G401.6 (cell line): Measurements from ENCODE around the gene NOMO2.
"Not testable (repeated sequence)": the region's sequence is repeated elsewhere in the genome, so short reads cannot be mapped to it uniquely, and the experiment has no call there.

Experiments
- FAIRE-seq: peaks from 2 replicates; lab custom pipeline; 2012; peaks lifted over from hg19 to GRCh38; lab: Jason Lieb, UNC

The NOMO2 gene

DNA sequence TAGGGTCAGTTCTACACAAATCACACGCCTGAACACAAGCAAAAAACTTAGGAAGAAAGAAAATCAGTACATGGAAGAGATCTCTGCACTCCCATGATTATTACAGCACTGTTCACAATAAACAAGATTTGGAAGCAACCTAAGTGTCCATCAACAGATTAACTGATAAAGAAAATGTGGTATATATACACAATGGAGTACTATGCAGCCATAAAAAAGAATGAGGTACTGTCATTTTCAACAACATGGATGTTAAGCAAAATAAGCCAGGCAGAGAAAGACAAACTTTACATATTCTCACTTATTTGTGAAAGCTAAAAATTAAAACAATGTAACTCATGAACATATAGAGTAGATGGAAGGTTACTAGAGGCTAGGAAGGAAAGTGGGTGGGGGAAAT is 16.0 kb upstream of the NOMO2 start:
- FAIRE-seq: not testable (repeated sequence)

DNA sequence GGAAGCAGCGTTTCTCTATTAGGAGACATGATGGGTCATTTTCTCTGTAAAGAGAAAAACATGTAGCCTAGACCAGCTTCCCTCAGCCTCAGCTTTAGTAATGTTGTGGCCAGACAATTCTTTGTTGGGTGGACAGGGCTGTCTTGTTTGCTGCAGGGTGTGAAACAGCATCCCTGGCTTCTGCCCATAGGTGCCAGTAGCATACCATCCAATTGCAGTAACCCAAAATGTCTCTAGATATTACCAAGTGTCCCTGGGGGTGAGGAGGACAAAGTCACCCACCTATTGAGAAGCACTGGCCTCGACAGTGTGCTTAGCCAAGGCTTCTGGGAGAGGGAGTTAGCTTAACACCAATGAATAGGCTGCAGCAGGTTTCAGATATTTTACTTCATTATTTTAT is 14.0 kb upstream of the NOMO2 start:
- not testable (repeated sequence) for FAIRE-seq

DNA sequence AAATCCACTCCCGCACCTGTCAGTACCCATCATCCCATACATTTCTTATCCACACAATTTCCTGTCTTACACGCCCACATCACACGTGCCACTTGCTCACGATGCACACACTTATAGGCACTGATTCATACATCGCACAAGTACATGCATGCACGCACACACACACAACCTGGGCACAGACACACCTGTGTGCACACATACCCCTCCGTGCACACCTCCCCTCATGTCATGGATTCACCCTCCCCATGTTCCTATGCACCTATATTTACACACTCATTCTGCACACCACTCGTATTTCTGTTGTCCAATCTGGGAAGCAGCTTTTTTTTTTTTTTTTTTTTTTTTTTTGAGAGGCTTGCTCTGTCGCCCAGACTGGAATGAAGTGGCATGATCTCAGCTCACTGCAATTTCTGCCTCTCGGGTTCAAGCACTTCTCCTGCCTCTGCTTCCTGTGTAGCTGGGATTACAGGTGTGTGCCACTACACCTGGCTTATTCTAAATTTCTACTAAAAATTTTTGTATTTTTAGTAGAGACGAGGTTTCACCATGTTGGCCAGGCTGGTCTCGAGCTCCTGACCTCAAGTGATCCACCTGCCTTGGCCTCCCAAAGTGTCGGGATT is 13.5 kb upstream of the NOMO2 start:
- FAIRE-seq: not testable (repeated sequence)

DNA sequence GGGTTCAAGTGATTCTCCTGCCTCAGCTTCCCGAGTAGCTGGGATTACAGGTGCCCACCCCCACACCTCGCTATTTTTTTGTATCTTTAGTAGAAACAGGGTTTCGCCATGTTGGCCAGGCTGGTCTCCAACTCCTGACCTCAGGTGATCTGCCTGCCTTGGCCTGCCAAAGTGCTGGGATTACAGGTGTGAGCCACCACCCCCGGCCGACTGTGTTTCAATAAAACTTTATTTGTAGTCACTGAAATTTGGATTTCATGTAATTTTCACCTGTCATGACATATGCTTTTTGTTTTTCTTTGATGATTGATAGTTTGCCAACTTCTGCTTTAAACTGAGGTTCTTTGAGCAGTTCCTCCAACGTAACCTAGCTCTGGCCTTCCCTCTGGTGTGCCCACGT is 12.0 kb upstream of the NOMO2 start:
- FAIRE-seq: not testable (repeated sequence)

DNA sequence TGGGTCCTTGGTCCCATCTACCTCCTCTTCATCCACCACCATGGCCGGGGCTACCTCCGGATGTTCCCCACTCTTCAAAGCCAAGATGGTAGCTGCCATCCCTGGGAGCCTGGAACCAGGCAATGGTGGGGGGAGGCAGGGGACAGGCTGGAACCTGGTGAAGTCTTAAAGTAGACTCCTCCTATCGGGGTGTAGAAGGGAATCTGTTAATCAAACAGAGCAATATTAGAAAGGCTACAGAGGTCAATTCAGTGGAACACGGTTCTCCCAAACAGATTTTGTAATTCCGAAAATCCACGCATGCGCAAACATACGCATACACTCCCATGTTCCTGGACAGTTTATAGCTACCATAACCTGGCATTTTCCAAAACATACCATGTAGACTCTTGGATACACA is 11.1 kb upstream of the NOMO2 start:
- FAIRE-seq: not testable (repeated sequence)

DNA sequence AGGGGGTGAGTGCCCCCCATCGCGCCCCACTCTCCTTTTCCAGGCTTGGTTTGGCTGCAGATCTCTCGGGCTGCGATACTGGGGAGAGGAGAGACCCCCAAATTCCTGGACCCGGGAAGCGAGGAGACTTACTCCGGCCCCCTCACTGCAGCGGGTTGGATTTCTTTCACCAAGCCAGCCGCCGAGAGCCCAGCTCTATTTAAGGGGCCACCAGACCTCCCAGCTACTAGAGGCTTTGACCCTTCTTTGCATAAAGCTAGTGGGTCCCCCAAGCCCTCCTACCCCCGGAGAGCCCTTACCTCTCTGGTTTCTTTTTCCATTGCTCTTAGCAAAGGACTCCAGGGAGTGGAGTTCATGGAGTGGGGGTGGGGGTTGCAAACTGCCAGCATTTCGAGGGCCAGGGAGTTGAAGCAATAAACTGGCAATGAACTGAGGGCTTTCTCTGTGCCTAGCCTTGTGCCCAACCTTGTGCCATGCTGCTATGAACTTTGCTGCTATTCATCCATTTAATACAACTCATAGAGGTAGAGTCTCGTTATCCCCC is 9.5 kb upstream of the NOMO2 start:
- not testable (repeated sequence) for FAIRE-seq

DNA sequence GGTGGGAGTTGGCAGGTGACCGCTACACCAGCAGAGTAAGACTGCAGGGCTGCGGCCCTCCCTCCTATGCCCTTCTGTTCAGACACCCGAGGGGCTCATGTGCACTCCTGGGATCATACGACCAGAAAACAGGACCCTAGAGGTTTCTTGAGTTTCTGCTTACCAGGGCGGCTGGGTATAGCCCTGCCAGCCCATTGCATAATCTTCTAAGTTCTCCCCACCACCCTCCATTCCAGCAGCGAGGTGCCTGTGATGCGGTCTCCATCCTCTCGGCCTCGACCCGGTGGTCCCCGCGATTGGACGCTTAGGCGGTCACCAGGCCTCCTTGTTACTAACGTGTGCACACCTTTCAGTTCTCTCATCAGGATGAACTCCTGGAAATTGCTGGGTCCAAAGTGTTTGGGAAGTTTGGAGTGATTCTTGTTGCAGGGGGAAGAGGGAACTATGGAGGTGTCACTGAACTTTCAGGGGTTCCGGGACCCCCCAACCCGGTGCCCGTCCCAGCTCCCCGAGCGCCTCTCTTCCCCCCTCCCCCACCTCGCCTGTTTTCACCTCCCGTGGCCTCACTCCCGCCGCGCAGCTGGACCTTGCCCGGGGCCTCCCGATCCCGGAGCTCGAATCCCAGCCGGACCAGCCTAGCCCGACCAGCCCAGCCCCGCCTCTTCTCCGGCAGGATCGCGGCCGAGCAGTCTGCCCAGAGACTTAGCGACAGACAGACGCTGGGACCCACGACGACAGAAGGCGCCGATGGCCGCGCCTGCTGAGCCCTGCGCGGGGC is 8.8 kb upstream of the NOMO2 start:
- not testable (repeated sequence) for FAIRE-seq

DNA sequence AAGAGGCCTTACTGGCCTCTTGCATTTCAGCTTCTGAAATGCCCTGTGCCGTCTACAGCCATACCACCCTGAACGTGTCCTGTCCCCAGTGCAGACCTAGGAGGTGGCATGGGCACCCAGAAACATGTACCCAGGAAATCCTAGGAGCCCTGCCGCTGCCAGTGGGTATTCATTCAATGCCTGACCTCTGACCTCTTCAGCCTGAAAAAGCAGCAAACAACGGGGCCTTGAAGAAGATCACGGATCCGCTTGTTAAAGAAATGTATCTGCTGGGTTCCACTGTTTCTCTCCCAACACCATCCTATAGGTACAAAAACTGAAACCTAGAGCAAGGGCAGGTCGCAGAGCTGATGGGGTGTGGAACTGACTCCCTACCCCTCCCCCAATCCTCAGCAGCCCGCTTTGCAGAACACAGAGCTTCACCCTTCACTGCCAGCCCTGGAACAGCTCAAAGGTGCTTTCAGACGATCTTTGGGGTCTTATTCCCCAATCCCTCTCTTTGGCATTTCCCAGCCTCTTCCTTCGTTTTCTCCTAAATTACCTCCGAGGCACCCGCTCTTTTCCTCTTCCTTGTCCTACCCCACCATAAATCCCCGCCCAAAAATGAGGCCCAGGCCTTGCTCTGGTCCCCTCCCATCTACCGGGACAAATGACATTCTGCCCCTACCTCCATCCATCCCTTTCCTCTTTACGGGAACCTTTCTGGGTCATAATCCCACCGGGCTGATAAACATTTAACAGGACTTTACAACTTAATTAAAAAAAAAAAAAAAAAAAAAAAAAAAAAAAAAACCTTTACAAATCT is 1.3 kb downstream of the NOMO2 start:
- not testable (repeated sequence) for FAIRE-seq

DNA sequence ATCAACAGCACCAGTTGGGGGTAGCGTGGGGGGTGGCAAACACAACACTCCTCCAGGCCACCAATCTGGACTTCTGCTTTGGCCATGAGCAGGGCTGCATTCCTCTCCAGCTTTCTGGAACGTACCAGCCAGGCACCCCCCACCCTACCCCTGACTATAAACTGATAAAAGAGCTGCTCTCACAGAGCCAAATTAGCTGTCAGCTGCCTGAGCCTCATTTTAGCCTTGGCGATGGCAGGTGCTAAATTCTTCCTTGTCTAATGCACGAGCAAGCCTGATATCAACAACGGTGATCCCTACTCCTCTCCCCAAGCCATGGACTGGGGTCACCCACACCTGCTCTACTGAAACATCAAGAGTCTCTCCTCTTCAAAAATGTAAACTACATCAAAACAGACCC is 8.2 kb downstream of the NOMO2 start:
- FAIRE-seq: not testable (repeated sequence)

DNA sequence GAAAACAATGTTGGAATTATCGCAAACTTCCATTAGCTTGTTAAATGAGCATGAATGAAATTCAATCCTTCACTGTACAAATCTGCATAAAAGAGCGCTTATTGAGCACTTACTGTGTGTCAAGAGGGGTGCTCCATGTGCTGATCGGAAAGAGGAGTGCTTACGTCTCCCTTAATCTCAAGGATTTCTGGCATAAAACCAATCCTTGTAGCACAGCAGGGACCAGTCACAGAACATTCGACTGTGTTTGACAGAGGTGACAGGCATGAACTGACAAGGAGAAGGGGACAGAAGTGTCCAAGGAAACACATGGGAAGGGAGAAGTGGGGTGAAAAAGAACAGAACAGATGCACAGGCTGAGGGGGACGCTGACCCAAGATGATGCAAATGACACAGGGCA is 14.5 kb downstream of the NOMO2 start:
- not testable (repeated sequence) for FAIRE-seq

DNA sequence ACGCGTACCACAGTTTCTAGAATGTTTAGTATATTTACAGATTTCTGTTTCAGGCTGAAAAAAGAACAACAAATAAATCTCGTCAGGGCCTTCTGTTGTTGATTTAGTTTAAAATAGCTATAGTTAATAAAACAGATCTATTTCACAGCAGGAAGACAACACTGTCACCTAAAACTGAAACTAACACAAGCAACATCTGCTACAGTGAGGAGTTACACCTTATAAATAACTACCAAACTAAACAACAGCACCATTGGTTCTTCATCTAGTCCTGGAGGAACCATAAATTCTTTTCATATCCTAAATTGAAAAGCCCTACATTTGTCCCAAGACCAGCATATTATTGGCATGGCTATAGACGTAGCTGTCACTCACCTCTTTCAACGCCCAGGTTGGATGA is 15.0 kb downstream of the NOMO2 start:
- FAIRE-seq: not testable (repeated sequence)

DNA sequence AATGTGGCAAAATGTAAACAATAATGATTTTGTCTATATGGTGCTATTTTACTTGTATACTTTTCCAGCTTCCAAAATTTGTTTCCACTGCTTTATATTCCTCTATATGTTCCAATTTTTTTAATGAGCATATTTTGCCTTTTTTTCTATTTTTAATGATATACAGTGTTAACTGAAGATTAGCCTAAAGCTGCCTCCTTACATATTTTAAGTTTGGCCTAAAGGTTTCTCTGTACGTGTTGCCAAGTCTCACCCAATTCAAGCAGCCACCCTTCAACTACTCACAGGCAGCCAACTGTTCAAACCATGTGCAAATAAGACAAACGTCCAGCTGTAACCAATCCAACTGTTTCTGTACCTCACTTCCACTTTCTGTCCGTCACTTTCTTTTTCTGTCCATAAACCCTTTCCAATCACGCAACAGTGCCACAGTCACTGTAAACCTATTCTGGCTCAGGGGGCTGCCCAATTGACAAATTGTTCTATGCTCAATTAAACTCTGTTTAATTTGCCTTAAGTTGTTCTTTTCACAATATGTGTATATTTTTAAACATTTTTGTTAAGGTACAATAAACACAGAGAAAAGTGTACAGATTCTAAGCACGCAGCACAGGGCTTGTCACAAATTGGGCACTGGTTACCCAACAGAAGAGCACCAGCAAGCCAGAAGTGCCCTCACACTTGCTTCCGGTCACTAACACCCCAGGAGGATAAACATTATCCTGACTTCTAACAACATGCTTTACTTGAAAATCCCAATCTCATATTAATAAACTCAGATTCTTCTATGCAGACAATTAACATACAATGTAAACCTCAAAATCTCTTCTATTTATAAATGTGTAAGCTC is 17.4 kb downstream of the NOMO2 start:
- not testable (repeated sequence) for FAIRE-seq

DNA sequence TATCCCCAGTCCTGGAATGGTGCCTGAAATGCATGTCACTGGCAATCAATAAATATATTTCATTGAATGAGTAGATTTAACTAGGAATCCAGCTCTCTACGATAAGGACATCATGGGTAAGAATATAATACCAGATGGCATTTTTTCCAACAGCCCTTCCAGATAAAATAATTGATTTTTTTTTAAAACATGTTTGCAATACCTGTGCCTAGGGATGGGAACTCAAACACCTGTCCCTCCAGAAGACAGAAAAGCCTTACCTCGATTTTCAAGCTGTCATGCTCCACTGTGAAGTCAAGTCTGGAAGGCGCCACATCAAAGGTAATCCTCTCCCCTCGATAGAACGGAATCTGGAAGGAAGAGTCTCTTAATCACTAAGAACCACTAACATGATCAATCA is 20.0 kb downstream of the NOMO2 start:
- not testable (repeated sequence) for FAIRE-seq

DNA sequence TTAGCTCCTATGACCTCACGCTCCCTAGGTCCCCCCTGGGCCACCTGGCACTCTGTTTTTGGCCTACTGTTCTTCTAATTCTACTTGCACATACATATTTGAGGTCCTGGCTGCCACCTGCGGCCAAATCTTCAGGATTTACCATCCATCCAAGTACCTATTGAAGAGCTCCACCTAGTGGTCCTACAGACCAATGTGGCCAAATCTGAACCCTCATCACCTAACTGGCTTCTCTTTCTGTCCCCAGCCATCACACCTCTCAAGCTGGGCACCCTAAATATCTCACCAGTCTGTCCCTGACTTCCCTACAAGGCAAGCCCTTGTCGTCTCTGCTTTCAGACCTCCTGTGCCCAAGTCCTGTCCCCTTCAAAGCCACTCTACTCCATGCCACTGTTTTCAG is 24.9 kb downstream of the NOMO2 start:
- not testable (repeated sequence) for FAIRE-seq

DNA sequence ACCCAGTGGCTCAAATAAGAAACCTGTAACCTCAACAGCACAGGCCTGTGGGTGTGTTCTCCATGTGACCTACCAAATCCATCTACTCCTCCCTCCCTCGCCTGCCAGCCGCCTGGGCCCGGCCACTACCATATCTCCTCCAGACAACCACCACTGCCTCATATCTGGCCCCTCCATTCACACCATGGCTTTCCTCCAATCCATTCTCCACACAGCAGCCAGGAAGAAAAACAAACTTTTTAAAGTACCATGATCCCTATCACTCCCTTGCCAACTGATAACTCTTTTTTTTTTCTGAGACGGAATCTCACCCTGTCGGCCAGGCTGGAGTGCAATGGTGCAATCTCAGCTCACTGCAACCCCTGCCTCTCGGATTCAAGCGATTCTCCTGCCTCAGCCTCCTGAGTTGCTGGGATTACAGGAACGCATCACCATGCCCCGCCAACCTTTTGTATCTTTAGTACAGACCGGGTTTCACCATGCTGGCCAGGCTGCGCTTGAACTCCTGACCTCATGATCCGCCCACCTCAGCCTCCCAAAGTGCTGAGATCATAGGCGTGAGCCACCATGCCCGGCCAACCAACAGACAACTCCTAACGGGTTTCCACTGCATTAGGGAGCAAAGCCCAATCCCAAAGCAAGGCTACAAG is 26.3 kb downstream of the NOMO2 start:
- not testable (repeated sequence) for FAIRE-seq

DNA sequence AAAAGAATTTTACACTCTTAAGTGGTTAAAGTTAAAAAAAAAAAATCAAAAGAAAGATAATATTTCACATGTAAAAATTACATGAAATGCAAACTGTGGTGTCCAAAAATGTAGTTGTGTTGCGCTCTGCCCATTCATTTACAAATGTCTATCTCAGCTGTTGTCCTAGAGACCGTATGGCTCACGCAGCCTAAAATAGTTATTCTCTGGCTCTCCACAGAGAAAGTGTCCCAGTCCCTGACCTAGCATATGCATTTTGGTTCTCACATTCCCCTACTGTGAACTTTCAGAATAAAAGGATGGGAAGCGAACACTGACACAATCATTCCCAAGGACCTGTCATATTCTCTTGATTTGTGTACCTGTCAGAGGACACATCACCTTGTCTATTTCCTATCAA is 27.6 kb downstream of the NOMO2 start:
- FAIRE-seq: not testable (repeated sequence)

DNA sequence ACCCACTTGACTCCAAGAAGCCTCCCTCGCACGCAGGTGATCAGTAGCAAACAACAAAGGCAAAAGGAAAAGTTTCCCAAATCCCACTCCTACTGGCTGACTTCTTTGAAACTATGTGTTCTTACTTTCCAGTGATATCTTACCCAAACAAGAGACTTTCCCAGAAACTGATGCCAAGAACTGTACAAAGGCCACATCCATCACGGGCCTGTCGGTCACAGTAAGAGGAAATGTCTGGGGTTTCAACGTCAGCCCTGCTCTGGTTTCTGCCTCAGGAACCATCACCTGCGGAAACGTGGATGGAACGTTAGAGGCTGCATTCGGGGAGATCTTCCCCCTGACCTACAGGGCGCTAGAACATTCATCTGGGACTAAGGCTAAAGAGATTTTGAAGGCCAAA is 30.6 kb downstream of the NOMO2 start:
- FAIRE-seq: not testable (repeated sequence)

DNA sequence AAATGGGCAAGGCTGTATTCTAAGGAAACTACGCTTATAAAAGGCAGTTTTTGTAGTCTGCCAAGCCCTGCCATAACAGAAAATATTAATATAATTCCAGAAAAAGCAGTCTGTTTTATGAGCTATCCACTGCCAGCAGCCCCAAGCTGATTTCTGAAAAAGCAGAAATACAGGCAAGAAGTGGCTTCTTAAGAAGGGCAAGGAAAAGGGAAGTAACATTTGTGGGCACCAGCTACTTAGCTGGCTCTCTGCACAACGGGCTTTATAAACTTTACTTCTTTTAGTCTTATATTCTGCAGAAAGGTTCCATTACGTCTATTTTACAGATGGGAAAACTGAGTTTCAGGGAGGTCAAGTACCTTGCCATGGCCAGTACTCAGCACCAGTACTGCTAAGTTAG is 31.6 kb downstream of the NOMO2 start:
- not testable (repeated sequence) for FAIRE-seq

DNA sequence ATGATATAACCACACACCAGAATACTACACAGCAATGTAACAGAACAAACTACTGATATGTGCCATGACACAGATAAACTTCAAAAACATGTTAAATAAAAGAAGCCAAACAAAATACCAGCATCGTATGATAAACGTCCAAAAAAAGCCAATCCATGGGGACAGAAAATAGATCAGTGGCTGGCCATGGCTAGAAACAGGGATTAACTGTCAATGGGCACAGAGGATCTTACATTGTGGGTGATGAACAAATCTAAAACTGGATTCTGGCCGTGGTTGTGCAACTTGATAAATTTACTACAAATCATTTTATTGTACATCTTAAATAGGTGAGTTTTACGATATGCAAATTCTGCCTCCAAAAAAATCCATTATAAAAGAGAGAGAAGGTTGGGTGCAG is 35.4 kb downstream of the NOMO2 start:
- not testable (repeated sequence) for FAIRE-seq

DNA sequence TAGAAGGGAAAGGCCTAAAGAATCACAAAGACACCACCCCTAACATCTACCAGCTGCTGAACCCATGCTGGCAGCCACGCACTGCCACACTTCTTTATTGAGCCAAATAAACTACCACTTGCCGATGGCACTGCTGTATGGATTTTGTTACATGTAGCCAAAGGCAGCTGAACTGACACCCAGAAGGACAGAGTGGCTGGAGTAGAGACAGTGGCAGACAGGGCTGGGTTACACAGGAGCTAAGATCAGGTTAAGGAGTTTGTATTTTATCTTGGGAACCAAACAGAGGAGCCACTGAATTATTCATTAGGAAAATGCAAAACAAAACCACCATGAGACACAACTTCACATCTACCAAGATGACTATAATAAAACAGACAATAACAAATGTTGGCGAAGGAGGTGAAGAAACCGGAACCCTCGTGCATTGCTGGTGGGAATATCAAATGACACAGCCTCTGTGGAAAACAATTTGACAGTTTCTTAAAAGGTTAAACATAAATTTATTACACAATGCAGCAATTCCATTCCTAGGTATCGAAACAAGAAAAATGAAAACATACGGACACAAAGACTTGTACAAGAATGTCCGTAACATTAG is 35.9 kb downstream of the NOMO2 start:
- FAIRE-seq: not testable (repeated sequence)

DNA sequence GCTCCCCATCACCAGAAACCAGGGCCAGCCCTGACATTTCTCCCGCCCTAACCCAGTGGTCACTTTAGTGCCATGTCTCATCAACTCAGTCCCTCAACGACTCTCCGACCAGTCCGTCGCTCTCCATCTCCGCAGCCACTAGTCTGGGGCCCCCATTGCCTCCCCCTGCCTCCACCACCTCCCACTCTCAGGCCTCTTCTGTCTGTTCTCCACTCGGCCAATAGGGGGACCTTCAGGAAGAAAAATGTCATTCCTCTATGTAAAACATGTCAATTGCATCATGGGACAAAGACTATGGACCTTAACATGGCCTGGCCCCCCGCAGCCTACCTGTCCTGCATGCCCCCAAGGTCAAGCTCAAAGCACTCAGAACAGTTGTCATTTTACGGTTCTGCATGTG is 39.3 kb downstream of the NOMO2 start:
- not testable (repeated sequence) for FAIRE-seq
